ENCODE measurements around the gene SMKR1. TPM values are rescaled to one million over a fixed set of nuclear protein-coding genes. Genes with fewer than 3 reads are reported as not detected.

SMKR1 gene
- total and polyA plus RNA-seq, 9 of the 15 experiments (the other 6 are each of a cell fraction or from before 2014, with no cell fraction given) = 0.58 to 1.8 (median 0.93) TPM; not detected in 1

- FAIRE-seq (no peak), ATAC-seq (no peak), DNase-seq (ENCODE audit: extremely low read depth in 1 of 4, low spot score in 3 of 4) (no peak)
- H3K27me3 ChIP-seq (ENCODE audit: control insufficient read depth in 2 of 2, insufficient read depth in 2 of 2, low read length in 2 of 2) = peaks cover 22 to 31% of the 10 kb centered on the region in 2 experiments
- no peaks in the 10 kb centered on the region for H3K79me2 ChIP-seq (ENCODE audit: control insufficient read depth, insufficient read depth, low read length)
- CTCF ChIA-PET (ENCODE audit: low intra/inter-chr PET ratio) = no interaction called here
- BruUV-seq (replicated peaks) = no TSS peak
- no peak overlapping the region for H2AFZ ChIP-seq (ENCODE audit: low read depth, low read length)
- in situ Hi-C loops (cut with MboI) (no loop called here), intact Hi-C loops (cut with micrococcal nuclease) (no loop called here)
- WGBS (ENCODE audit: insufficient coverage, low coverage, missing lambda C conversion rate) = 19% methylated on average over 5 of the region's 5 CpGs
- TF ChIP-seq KAT7 (CRISPR knock-in tag; IDR thresholded peaks at IDR 0.05; ENCODE audit: borderline replicate concordance) = no peak
- no peak for TF ChIP-seq TSHZ1 (CRISPR knock-in tag; IDR thresholded peaks at IDR 0.05)
- no peaks in the 10 kb centered on the region for H3K9me3 ChIP-seq (replicated peaks; ENCODE audit: control insufficient read depth, insufficient read depth, low read depth, low read length)
- H3K4me3 ChIP-seq = no peak overlapping the region
- no peak overlapping the region for H3K4me2 ChIP-seq (ENCODE audit: insufficient read depth, low read length)
- no peaks in the 10 kb centered on the region for H3K9me1 ChIP-seq (ENCODE audit: control insufficient read depth, insufficient read depth, low read length)
- POLR2A ChIA-PET = no interaction called here
- H3K4me1 ChIP-seq (replicated peaks in 1 of 2; ENCODE audit: control insufficient read depth in 2 of 2, insufficient read depth in 2 of 2, low read length in 2 of 2) = peaks cover 4 to 13% of the 10 kb centered on the region in 2 experiments; a peak in 3 of 5 replicates
- no peak overlapping the region for H3K9ac ChIP-seq (ENCODE audit: insufficient read depth in 1 of 2, low read depth in 2 of 2, low read length in 2 of 2)
- H3K36me3 ChIP-seq (ENCODE audit: control insufficient read depth, insufficient read depth, low read length) = no peaks in the 10 kb centered on the region
- no peaks in the 10 kb centered on the region for H4K20me1 ChIP-seq (replicated peaks; ENCODE audit: control insufficient read depth, insufficient read depth, low read length)
- H3K27ac ChIP-seq (ENCODE audit: extremely low read depth, low read depth, low read length) = no peak overlapping the region
Measured at GRCh38 chr7:129560831-129561230, 58.5 kb downstream of the SMKR1 start.
